ENCODE results near the gene RFX1.

Gene RFX1

GRCh38 chr19:13985771-13986347, 20.3 kb downstream of the RFX1 start (continued):
- TF ChIP-seq ZNF362 (tag by site-specific recombination; IDR thresholded peaks at IDR 0.05) (no peak), KLF17 (tag by site-specific recombination; IDR thresholded peaks at IDR 0.05) (peak; percentile 54; the same call in 1 of the 2 replicates), ZNF621 (tag by site-specific recombination; IDR thresholded peaks at IDR 0.05) (no peak)

- H3K27ac ChIP-seq (ENCODE audit: extremely low read depth, low read depth, low read length), result no peak overlapping the region
- CTCF ChIA-PET, result interaction anchor here (0.6 to 1.2 kb wide), 4 partner anchors 45 to 84 kb away, joined by 3 to 7 read pairs (median 4); partner anchors contain the start of gene IL27RA
- TF ChIP-seq REST (tag by site-specific recombination; IDR thresholded peaks at IDR 0.05) (peak; percentile 45; the same call in 1 of the 2 replicates), ZNF645 (tag by site-specific recombination; IDR thresholded peaks at IDR 0.05) (no peak), ZNF121 (tag by site-specific recombination; IDR thresholded peaks at IDR 0.05) (peak; percentile 84)
- H3K36me3 ChIP-seq (ENCODE audit: control insufficient read depth in 2 of 2, insufficient read depth in 1 of 2, low read length in 2 of 2), result peaks cover 0 to 31% of the 10 kb centered on the region in 2 experiments; a peak in 2 of 3 replicates
- no peak overlapping the region for H3K4me3 ChIP-seq (ENCODE audit: low read depth, low read length)
- H3K4me1 ChIP-seq (ENCODE audit: control insufficient read depth, insufficient read depth, low read length), result peaks cover 8% of the 10 kb centered on the region
- POLR2A ChIA-PET, result interaction anchor here (0.5 to 1.5 kb wide), 4 partner anchors 15 to 86 kb away, joined by 3 to 4 read pairs (median 4); partner anchors contain the start of gene RFX1
- H3K9me3 ChIP-seq (ENCODE audit: control insufficient read depth, insufficient read depth, low read depth, low read length), result no peaks in the 10 kb centered on the region
Observed at GRCh38 chr19:13984875-13985741, 21.0 kb downstream of the RFX1 start.

GRCh38 chr19:13984186-13984585, 21.9 kb downstream of the RFX1 start:
- POLR2A ChIA-PET, result interaction anchor here (0.6 to 1.0 kb wide), 2 partner anchors 11 to 57 kb away, joined by 3 to 5 read pairs; no protein-coding TSS in a partner anchor
- Histone ChIP-seq H3K27ac (ENCODE audit: extremely low read depth, low read depth, low read length) (no peak overlapping the region), H3K9me3 (ENCODE audit: control insufficient read depth, insufficient read depth, low read depth, low read length) (no peaks in the 10 kb centered on the region), H3K4me3 (ENCODE audit: low read depth, low read length) (no peak overlapping the region), H3K36me3 (ENCODE audit: control insufficient read depth in 2 of 2, insufficient read depth in 1 of 2, low read length in 2 of 2) (peaks cover 0 to 35% of the 10 kb centered on the region in 2 experiments; a peak in 2 of 3 replicates), H3K4me1 (ENCODE audit: control insufficient read depth, insufficient read depth, low read length) (peaks cover 8% of the 10 kb centered on the region)
- TF ChIP-seq ZFP69B (tag by site-specific recombination; IDR thresholded peaks at IDR 0.05) (no peak), PATZ1 (tag by site-specific recombination; IDR thresholded peaks at IDR 0.05) (peak; percentile 25; the same call in 1 of the 2 replicates)
- CTCF ChIA-PET, result interaction anchor here (0.6 kb wide), 1 partner anchor 45 kb away, joined by 5 read pairs; no protein-coding TSS in a partner anchor
